GM15510 (cell line): ENCODE results near the gene BTBD8.

ENCODE experiments used
- POLR2A ChIP-seq: IDR thresholded peaks from 3 replicates; pipeline ENCODE4 v1.6.1; 2011; ENCODE audit warnings: borderline replicate concordance; ENCODE audit not compliant: insufficient read length; ENCODE audit errors: extremely low read depth

Gene BTBD8

GRCh38 chr1:92134331-92134730 is 54.2 kb downstream of the BTBD8 start:
- no peak for TF ChIP-seq POLR2A

GRCh38 chr1:92136341-92136740 is 56.2 kb downstream of the BTBD8 start:
- TF ChIP-seq POLR2A, result no peak

- no peak for TF ChIP-seq POLR2A
These were observed 74.8 kb downstream of the BTBD8 start for GRCh38 chr1:92154934-92155333.

- no peak for TF ChIP-seq POLR2A
These were observed 79.4 kb downstream of the BTBD8 start for GRCh38 chr1:92159593-92159992.

GRCh38 chr1:92165389-92165788 is 85.2 kb downstream of the BTBD8 start:
- TF ChIP-seq POLR2A, result no peak

GRCh38 chr1:92167151-92167550 is 87.0 kb downstream of the BTBD8 start:
- no peak for TF ChIP-seq POLR2A

- TF ChIP-seq POLR2A, result no peak
These were observed 88.5 kb downstream of the BTBD8 start for GRCh38 chr1:92168657-92169056.

- TF ChIP-seq POLR2A, result no peak
These were observed 89.3 kb downstream of the BTBD8 start for GRCh38 chr1:92169214-92170005.

GRCh38 chr1:92184632-92185031 is 104.5 kb downstream of the BTBD8 start:
- no peak for TF ChIP-seq POLR2A

GRCh38 chr1:92186081-92186480 is 105.9 kb downstream of the BTBD8 start:
- TF ChIP-seq POLR2A, result no peak

- no peak for TF ChIP-seq POLR2A
These were observed 108.5 kb downstream of the BTBD8 start for GRCh38 chr1:92188436-92189255.

- TF ChIP-seq POLR2A, result no peak
These were observed 111.6 kb downstream of the BTBD8 start for GRCh38 chr1:92191726-92192125.

- TF ChIP-seq POLR2A, result no peak
These were observed 112.1 kb downstream of the BTBD8 start for GRCh38 chr1:92192246-92192645.

GRCh38 chr1:92194511-92194910 is 114.4 kb downstream of the BTBD8 start:
- no peak for TF ChIP-seq POLR2A

GRCh38 chr1:92201973-92202372 is 121.8 kb downstream of the BTBD8 start:
- no peak for TF ChIP-seq POLR2A

- TF ChIP-seq POLR2A, result no peak
These were observed 123.0 kb downstream of the BTBD8 start for GRCh38 chr1:92203105-92203504.
